Esophagus squamous epithelium (tissue), 4 donors: ENCODE measurements around the gene SOX8.

Experiments
- CTCF ChIP-seq, 6 experiments: fragments of 450-650 bp in 4 of 6; fragments of 200-600 bp in 2 of 6; sonication (generic) in 2 of 6; IDR thresholded peaks; one replicate each; pipeline ENCODE4 v1.5.1; 2016 to 2019; ENCODE audit warnings: antibody characterized with exemption in 6 of 6, mild to moderate bottlenecking in 4 of 6, moderate library complexity in 4 of 6
- POLR2A ChIP-seq, 4 donors: fragments of 450-650 bp; IDR thresholded peaks; one replicate each; pipeline ENCODE4 v1.6.1; 2017; ENCODE audit warnings: antibody characterized with exemption in 4 of 4, mild to moderate bottlenecking in 4 of 4, moderate library complexity in 3 of 4

- TF ChIP-seq CTCF (IDR thresholded peaks at IDR 0.05) (no peak), POLR2A (IDR thresholded peaks at IDR 0.05) (no peak)
These were observed 44.3 kb upstream of the SOX8 start for GRCh38 chr16:937311-937710.
